ENCODE data around the gene SSUH2. TPM values are rescaled to one million over a fixed set of nuclear protein-coding genes. Genes with fewer than 3 reads are reported as not detected.

SSUH2 gene
- total RNA-seq, 1 experiment from 2014 or later, result 0.51 TPM

DNA sequence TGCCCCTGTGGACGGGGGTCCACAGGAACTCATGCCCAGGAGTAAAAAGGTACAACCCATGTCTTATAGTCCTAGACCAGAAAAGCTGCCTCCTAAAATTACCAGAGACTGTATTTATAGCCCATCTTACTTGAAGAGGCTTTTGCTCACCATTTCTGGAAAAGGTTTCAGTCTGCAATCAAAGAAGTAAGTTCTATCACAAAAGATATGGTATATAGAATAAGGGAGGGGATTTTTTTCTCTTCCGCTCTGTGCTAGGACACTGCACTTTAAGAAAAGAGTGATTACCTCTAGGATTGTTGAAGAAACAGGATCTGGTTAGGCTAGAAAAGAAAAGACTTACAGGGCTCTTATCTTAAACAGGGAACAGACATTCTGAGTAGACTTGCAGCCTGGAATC, 2.6 kb downstream of the SSUH2 start:
- H3K9me3 Mint-ChIP-seq (ENCODE audit: unreplicated experiment), result no peaks in the 10 kb centered on the region
- H3K4me3 Mint-ChIP-seq (ENCODE audit: unreplicated experiment), result no peak overlapping the region
- intact Hi-C loops (cut with micrococcal nuclease), result no loop called here
- no TSS peak for BruUV-seq (replicated peaks)
- TF ChIP-seq, protein P1, sequence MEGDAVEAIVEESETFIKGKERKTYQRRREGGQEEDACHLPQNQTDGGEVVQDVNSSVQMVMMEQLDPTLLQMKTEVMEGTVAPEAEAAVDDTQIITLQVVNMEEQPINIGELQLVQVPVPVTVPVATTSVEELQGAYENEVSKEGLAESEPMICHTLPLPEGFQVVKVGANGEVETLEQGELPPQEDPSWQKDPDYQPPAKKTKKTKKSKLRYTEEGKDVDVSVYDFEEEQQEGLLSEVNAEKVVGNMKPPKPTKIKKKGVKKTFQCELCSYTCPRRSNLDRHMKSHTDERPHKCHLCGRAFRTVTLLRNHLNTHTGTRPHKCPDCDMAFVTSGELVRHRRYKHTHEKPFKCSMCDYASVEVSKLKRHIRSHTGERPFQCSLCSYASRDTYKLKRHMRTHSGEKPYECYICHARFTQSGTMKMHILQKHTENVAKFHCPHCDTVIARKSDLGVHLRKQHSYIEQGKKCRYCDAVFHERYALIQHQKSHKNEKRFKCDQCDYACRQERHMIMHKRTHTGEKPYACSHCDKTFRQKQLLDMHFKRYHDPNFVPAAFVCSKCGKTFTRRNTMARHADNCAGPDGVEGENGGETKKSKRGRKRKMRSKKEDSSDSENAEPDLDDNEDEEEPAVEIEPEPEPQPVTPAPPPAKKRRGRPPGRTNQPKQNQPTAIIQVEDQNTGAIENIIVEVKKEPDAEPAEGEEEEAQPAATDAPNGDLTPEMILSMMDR (IDR thresholded peaks at IDR 0.05; ENCODE audit: unreplicated experiment), result no peak
- POLR2A ChIA-PET, result no interaction called here
- no peak for DNase-seq (ENCODE audit: unreplicated experiment)
- CTCF ChIA-PET, result no interaction called here
- no peaks in the 10 kb centered on the region for H3K36me3 Mint-ChIP-seq (ENCODE audit: insufficient read depth, unreplicated experiment)
- H3K27me3 Mint-ChIP-seq (ENCODE audit: insufficient read depth, unreplicated experiment), result no peaks in the 10 kb centered on the region
- no peak overlapping the region for H3K27ac Mint-ChIP-seq (ENCODE audit: low read depth, unreplicated experiment)
- no peaks in the 10 kb centered on the region for H3K4me1 Mint-ChIP-seq (ENCODE audit: insufficient read depth, unreplicated experiment)

DNA sequence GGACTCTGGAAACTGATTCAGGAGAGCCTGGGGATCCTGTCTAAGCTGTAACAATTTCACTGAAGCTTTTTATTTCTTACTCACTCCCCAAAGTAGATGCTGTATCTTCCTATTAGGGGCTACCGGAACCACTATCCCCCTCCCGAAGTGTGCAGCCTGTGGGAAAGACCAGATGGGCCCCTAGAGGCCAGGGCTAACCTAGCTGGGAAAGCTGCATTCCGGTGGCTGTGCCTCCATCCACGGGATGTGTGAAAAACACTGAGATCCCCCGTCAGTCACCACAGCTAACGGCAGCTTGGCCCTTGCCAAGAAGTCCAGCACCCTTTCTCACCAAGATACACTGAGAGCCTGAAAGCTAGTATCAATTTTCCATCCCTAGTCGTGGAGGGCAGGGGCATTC, 3.1 kb downstream of the SSUH2 start:
- Mint-ChIP-seq H3K27ac (ENCODE audit: low read depth, unreplicated experiment) (no peak overlapping the region), H3K27me3 (ENCODE audit: insufficient read depth, unreplicated experiment) (no peaks in the 10 kb centered on the region), H3K36me3 (ENCODE audit: insufficient read depth, unreplicated experiment) (no peaks in the 10 kb centered on the region), H3K9me3 (ENCODE audit: unreplicated experiment) (peaks cover 4% of the 10 kb centered on the region), H3K4me3 (ENCODE audit: unreplicated experiment) (no peak overlapping the region), H3K4me1 (ENCODE audit: insufficient read depth, unreplicated experiment) (no peaks in the 10 kb centered on the region)
- ChIA-PET POLR2A (no interaction called here), CTCF (interaction anchor here (0.6 kb wide), 1 partner anchor 47 kb away, joined by 3 read pairs; no protein-coding TSS in a partner anchor)
- no peak for DNase-seq (ENCODE audit: unreplicated experiment)
- intact Hi-C loops (cut with micrococcal nuclease), result no loop called here
- BruUV-seq (replicated peaks), result no TSS peak
- TF ChIP-seq, protein P1 (IDR thresholded peaks at IDR 0.05; ENCODE audit: unreplicated experiment), result no peak

DNA sequence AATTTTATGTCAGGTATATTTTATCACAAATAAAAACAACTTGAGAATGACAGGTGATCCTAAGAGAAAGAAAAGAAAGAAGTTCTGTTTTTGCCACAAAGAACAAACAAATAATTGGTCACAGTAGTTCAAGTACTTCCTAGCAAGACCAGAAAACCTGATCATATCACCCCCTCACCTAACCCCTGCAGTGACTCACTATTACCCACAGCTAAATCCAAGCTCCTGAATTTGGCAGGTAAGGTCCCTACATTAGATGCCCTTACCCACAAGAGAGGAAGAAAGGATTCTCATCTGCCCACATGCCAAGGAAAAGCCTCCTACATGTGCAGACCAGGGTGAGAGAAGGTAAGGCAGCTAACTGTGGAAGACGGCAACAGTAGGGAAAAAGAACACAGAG, 4.4 kb downstream of the SSUH2 start:
- DNase-seq (ENCODE audit: unreplicated experiment), result no peak
- Mint-ChIP-seq H3K4me3 (ENCODE audit: unreplicated experiment) (no peak overlapping the region), H3K36me3 (ENCODE audit: insufficient read depth, unreplicated experiment) (no peaks in the 10 kb centered on the region), H3K27me3 (ENCODE audit: insufficient read depth, unreplicated experiment) (no peaks in the 10 kb centered on the region), H3K9me3 (ENCODE audit: unreplicated experiment) (peaks cover 7% of the 10 kb centered on the region), H3K27ac (ENCODE audit: low read depth, unreplicated experiment) (no peak overlapping the region), H3K4me1 (ENCODE audit: insufficient read depth, unreplicated experiment) (no peaks in the 10 kb centered on the region)
- ChIA-PET POLR2A (interaction anchor here (0.7 kb wide), 1 partner anchor 141 kb away, joined by 4 read pairs; no protein-coding TSS in a partner anchor), CTCF (no interaction called here)
- TF ChIP-seq, protein P1 (IDR thresholded peaks at IDR 0.05; ENCODE audit: unreplicated experiment), result no peak
- intact Hi-C loops (cut with micrococcal nuclease), result no loop called here
- BruUV-seq (replicated peaks), result no TSS peak

DNA sequence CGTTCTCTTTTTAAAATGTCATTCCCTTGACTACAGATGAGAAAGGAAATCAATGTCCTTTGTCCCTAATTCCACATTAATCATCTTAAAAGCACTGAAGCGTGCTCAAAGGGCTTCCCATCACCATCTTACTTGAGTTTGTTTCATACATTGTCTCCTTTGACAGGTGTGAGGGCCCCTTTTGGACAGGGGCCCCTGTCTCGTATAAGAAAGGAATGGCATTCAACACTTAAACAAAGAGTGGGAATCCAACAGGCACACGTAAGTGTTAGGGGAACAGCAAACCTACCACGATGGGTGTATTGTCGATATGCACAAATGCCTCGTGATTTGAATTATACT, 5.0 kb downstream of the SSUH2 start:
- Mint-ChIP-seq H3K36me3 (ENCODE audit: insufficient read depth, unreplicated experiment) (no peaks in the 10 kb centered on the region), H3K27me3 (ENCODE audit: insufficient read depth, unreplicated experiment) (no peaks in the 10 kb centered on the region), H3K9me3 (ENCODE audit: unreplicated experiment) (peaks cover 7% of the 10 kb centered on the region), H3K4me3 (ENCODE audit: unreplicated experiment) (no peak overlapping the region), H3K4me1 (ENCODE audit: insufficient read depth, unreplicated experiment) (no peaks in the 10 kb centered on the region), H3K27ac (ENCODE audit: low read depth, unreplicated experiment) (no peak overlapping the region)
- no peak for DNase-seq (ENCODE audit: unreplicated experiment)
- TF ChIP-seq, protein P1 (IDR thresholded peaks at IDR 0.05; ENCODE audit: unreplicated experiment), result no peak
- intact Hi-C loops (cut with micrococcal nuclease), result no loop called here
- no TSS peak for BruUV-seq (replicated peaks)
- ChIA-PET CTCF (interaction anchor here (1.3 kb wide), 1 partner anchor 24 kb away, joined by 7 read pairs; no protein-coding TSS in a partner anchor), POLR2A (interaction anchor here (0.7 kb wide), 1 partner anchor 141 kb away, joined by 4 read pairs; no protein-coding TSS in a partner anchor)

Measured in MCF 10A (cell line).